ENCODE measurements around the gene CDS2. TPM values are rescaled to one million over a fixed set of nuclear protein-coding genes. Genes with fewer than 3 reads are reported as not detected.
A peak's percentile ranks its signal among the peaks of the same experiment; 100 is the strongest.

The CDS2 gene
- total and polyA plus RNA-seq, 10 of the 15 experiments (the other 5 are each of a cell fraction or from before 2014, with no cell fraction given): 11.5 to 94.7 (median 23.1) TPM

GRCh38 chr20:5145365-5146098, 18.7 kb downstream of the CDS2 start (continued):
- TF ChIP-seq, protein P1, sequence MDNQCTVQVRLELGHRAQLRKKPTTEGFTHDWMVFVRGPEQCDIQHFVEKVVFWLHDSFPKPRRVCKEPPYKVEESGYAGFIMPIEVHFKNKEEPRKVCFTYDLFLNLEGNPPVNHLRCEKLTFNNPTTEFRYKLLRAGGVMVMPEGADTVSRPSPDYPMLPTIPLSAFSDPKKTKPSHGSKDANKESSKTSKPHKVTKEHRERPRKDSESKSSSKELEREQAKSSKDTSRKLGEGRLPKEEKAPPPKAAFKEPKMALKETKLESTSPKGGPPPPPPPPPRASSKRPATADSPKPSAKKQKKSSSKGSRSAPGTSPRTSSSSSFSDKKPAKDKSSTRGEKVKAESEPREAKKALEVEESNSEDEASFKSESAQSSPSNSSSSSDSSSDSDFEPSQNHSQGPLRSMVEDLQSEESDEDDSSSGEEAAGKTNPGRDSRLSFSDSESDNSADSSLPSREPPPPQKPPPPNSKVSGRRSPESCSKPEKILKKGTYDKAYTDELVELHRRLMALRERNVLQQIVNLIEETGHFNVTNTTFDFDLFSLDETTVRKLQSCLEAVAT (IDR thresholded peaks at IDR 0.05): peak; percentile 84
- no peak for TF ChIP-seq SRF (IDR thresholded peaks at IDR 0.05; ENCODE audit: low read depth in 2 of 2, low read length in 2 of 2)

GRCh38 chr20:5146099-5146668, 19.4 kb downstream of the CDS2 start:
- ChIA-PET SMC1A (ENCODE audit: uncharacterized antibody, unreplicated experiment) (interaction anchor here (0.9 to 2.2 kb wide), 6 partner anchors 9 to 41 kb away, joined by 3 to 7 read pairs (median 4); no protein-coding TSS in a partner anchor), POLR2A (interaction anchor here (0.8 to 1.2 kb wide), 4 partner anchors 11 to 15 kb away, joined by 3 read pairs; no protein-coding TSS in a partner anchor), CTCF (interaction anchor here (1.1 to 4.2 kb wide), 4 partner anchors 20 to 77 kb away, joined by 3 to 18 read pairs (median 4); partner anchors contain the start of gene CDS2), RAD21 (ENCODE audit: unreplicated experiment) (interaction anchor here (1.6 to 4.2 kb wide), 3 partner anchors 17 to 46 kb away, joined by 4 to 22 read pairs (median 10); partner anchors contain the start of gene CDS2)
- peak overlapping the region; percentile 21; the same call in 1 of the 2 replicates for H3K4me3 ChIP-seq
- no peak overlapping the region for H2AFZ ChIP-seq (ENCODE audit: control insufficient read depth, low read depth, low read length)
- H3K27ac ChIP-seq (ENCODE audit: control insufficient read depth, insufficient read depth): no peak overlapping the region
- WGBS (ENCODE audit: insufficient coverage, insufficient replicate concordance, low lambda C conversion rate, missing lambda C conversion rate): 87% methylated on average over 6 of the region's 6 CpGs
- H3K79me2 ChIP-seq (ENCODE audit: control insufficient read depth, insufficient read depth, low read length): peaks cover 30% of the 10 kb centered on the region
- H3K9me3 ChIP-seq (replicated peaks; ENCODE audit: control insufficient read depth, insufficient read depth, low read length): no peaks in the 10 kb centered on the region
- peaks cover 31% of the 10 kb centered on the region for H3K4me1 ChIP-seq (ENCODE audit: control insufficient read depth, insufficient read depth, low read length)
- no peak for FAIRE-seq
- intact Hi-C loops (cut with micrococcal nuclease; ENCODE audit: unreplicated experiment): no loop called here
- peaks cover 0 to 2% of the 10 kb centered on the region in 2 experiments; a peak in 2 of 4 replicates for H3K36me3 ChIP-seq (ENCODE audit: control insufficient read depth in 2 of 2, insufficient read depth in 2 of 2, low read length in 1 of 2)
- ATAC-seq: no peak
- H4K20me1 ChIP-seq (ENCODE audit: control insufficient read depth, insufficient read depth): 0 out of 2 replicates have a peak, but pooled peaks cover 4% of the 10 kb centered on the region
- BruUV-seq (replicated peaks): no TSS peak
- H3K27me3 ChIP-seq (replicated peaks in 1 of 2; ENCODE audit: control insufficient read depth in 2 of 2, insufficient read depth in 2 of 2, low read length in 1 of 2): no peaks in the 10 kb centered on the region
- H3K9ac ChIP-seq (ENCODE audit: control insufficient read depth, insufficient read depth, low read length): no peak overlapping the region
- DNase-seq (ENCODE audit: low read depth, low spot score): no peak
- in situ Hi-C loops (cut with MboI): no loop called here
- no peak overlapping the region for H3K4me2 ChIP-seq (ENCODE audit: control insufficient read depth, insufficient read depth)
- TF ChIP-seq NRF1 (conservative IDR thresholded peaks at IDR 0.05; ENCODE audit: low read depth, low read length): no peak
- TF ChIP-seq, protein P2, sequence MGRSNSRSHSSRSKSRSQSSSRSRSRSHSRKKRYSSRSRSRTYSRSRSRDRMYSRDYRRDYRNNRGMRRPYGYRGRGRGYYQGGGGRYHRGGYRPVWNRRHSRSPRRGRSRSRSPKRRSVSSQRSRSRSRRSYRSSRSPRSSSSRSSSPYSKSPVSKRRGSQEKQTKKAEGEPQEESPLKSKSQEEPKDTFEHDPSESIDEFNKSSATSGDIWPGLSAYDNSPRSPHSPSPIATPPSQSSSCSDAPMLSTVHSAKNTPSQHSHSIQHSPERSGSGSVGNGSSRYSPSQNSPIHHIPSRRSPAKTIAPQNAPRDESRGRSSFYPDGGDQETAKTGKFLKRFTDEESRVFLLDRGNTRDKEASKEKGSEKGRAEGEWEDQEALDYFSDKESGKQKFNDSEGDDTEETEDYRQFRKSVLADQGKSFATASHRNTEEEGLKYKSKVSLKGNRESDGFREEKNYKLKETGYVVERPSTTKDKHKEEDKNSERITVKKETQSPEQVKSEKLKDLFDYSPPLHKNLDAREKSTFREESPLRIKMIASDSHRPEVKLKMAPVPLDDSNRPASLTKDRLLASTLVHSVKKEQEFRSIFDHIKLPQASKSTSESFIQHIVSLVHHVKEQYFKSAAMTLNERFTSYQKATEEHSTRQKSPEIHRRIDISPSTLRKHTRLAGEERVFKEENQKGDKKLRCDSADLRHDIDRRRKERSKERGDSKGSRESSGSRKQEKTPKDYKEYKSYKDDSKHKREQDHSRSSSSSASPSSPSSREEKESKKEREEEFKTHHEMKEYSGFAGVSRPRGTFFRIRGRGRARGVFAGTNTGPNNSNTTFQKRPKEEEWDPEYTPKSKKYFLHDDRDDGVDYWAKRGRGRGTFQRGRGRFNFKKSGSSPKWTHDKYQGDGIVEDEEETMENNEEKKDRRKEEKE (IDR thresholded peaks at IDR 0.05): no peak
- TF ChIP-seq, protein P3, sequence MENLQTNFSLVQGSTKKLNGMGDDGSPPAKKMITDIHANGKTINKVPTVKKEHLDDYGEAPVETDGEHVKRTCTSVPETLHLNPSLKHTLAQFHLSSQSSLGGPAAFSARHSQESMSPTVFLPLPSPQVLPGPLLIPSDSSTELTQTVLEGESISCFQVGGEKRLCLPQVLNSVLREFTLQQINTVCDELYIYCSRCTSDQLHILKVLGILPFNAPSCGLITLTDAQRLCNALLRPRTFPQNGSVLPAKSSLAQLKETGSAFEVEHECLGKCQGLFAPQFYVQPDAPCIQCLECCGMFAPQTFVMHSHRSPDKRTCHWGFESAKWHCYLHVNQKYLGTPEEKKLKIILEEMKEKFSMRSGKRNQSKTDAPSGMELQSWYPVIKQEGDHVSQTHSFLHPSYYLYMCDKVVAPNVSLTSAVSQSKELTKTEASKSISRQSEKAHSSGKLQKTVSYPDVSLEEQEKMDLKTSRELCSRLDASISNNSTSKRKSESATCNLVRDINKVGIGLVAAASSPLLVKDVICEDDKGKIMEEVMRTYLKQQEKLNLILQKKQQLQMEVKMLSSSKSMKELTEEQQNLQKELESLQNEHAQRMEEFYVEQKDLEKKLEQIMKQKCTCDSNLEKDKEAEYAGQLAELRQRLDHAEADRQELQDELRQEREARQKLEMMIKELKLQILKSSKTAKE (IDR thresholded peaks at IDR 0.05; ENCODE audit: low read depth, poor library complexity, severe bottlenecking): no peak
- TF ChIP-seq FOXK2 (IDR thresholded peaks at IDR 0.05): no peak
- TF ChIP-seq RUNX3 (IDR thresholded peaks at IDR 0.05; ENCODE audit: low read length): no peak
- TF ChIP-seq, protein P4, sequence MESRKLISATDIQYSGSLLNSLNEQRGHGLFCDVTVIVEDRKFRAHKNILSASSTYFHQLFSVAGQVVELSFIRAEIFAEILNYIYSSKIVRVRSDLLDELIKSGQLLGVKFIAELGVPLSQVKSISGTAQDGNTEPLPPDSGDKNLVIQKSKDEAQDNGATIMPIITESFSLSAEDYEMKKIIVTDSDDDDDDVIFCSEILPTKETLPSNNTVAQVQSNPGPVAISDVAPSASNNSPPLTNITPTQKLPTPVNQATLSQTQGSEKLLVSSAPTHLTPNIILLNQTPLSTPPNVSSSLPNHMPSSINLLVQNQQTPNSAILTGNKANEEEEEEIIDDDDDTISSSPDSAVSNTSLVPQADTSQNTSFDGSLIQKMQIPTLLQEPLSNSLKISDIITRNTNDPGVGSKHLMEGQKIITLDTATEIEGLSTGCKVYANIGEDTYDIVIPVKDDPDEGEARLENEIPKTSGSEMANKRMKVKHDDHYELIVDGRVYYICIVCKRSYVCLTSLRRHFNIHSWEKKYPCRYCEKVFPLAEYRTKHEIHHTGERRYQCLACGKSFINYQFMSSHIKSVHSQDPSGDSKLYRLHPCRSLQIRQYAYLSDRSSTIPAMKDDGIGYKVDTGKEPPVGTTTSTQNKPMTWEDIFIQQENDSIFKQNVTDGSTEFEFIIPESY (IDR thresholded peaks at IDR 0.05): no peak
- no peak for TF ChIP-seq TCF7 (IDR thresholded peaks at IDR 0.05; ENCODE audit: borderline replicate concordance)
- no peak for TF ChIP-seq TBL1XR1 (IDR thresholded peaks at IDR 0.05; ENCODE audit: low read depth, low read length)
- TF ChIP-seq SREBF1 (IDR thresholded peaks at IDR 0.05; ENCODE audit: low read length): no peak
- no peak for TF ChIP-seq NR2C1 (IDR thresholded peaks at IDR 0.05)

Data from GM12878 (cell line).